Hepatocyte (in vitro differentiated cells): ENCODE results near the gene CHIT1. TPM values are rescaled to one million over a fixed set of nuclear protein-coding genes. Genes with fewer than 3 reads are reported as not detected.
"Not testable (repeated sequence)": the region's sequence is repeated elsewhere in the genome, so short reads cannot be mapped to it uniquely, and the experiment has no call there.

Source experiments
- DNase-seq: peaks from one replicate; pipeline ENCODE4 v3.0.0-alpha.2; 2016; ENCODE audit warnings: low spot score
- H2AFZ ChIP-seq: fragments of 200-600 bp; sonication (generic); 2 replicates; pipeline ENCODE4 v1.6.0; 2016; ENCODE audit warnings: antibody characterized with exemption, mild to moderate bottlenecking
- H3K27ac ChIP-seq: fragments of 200-600 bp; sonication (generic); 2 replicates; pipeline ENCODE4 v1.5.1; 2016; ENCODE audit warnings: mild to moderate bottlenecking
- H3K27me3 ChIP-seq: fragments of 200-600 bp; sonication (generic); 2 replicates; pipeline ENCODE4 v1.6.1; 2016
- H3K36me3 ChIP-seq: fragments of 200-600 bp; sonication (generic); replicated peaks from 2 replicates; pipeline ENCODE4 v1.5.1; 2016; ENCODE audit warnings: low read depth; ENCODE audit not compliant: insufficient read depth
- H3K4me1 ChIP-seq: fragments of 200-600 bp; sonication (generic); 2 replicates; pipeline ENCODE4 v1.5.1; 2016; ENCODE audit warnings: mild to moderate bottlenecking, moderate library complexity; ENCODE audit not compliant: insufficient read depth
- H3K4me2 ChIP-seq: fragments of 200-600 bp; sonication (generic); 2 replicates; pipeline ENCODE4 v1.6.0; 2016
- H3K4me3 ChIP-seq: fragments of 200-600 bp; sonication (generic); 2 replicates; pipeline ENCODE4 v1.5.1; 2016; ENCODE audit warnings: mild to moderate bottlenecking
- H3K79me2 ChIP-seq: fragments of 200-600 bp; sonication (generic); 2 replicates; pipeline ENCODE4 v1.6.0; 2017; ENCODE audit warnings: mild to moderate bottlenecking
- H3K9me2 ChIP-seq: fragments of 200-600 bp; sonication (generic); replicated peaks from 2 replicates; pipeline ENCODE4 v1.6.0; 2017; ENCODE audit warnings: mild to moderate bottlenecking; ENCODE audit not compliant: insufficient read depth
- H3K9me3 ChIP-seq: fragments of 200-600 bp; sonication (generic); 2 replicates; pipeline ENCODE4 v1.5.1; 2016; ENCODE audit warnings: low read depth, mild to moderate bottlenecking
- H4K20me1 ChIP-seq: fragments of 200-600 bp; sonication (generic); 2 replicates; pipeline ENCODE4 v1.6.0; 2016; ENCODE audit warnings: mild to moderate bottlenecking; ENCODE audit not compliant: insufficient read depth, poor library complexity, severe bottlenecking
- EZH2 ChIP-seq: fragments of 200-600 bp; sonication (generic); IDR thresholded peaks from 2 replicates; pipeline ENCODE4 v1.6.1; 2016; ENCODE audit warnings: antibody characterized with exemption, mild to moderate bottlenecking, borderline replicate concordance
- EZH2phosphoT487 ChIP-seq: fragments of 200-600 bp; sonication (generic); IDR thresholded peaks from one replicate; pipeline ENCODE4 v1.6.1; 2018; ENCODE audit warnings: antibody characterized with exemption, mild to moderate bottlenecking, low read depth, moderate library complexity; ENCODE audit not compliant: unreplicated experiment, severe bottlenecking
- WGBS: methylation state at CpG from one replicate; pipeline ENCODE4 v1.1.6; 2016; ENCODE audit warnings: low lambda C conversion rate; ENCODE audit errors: missing lambda C conversion rate; 5-methylcytosine and 5-hydroxymethylcytosine counted together
- polyA plus RNA-seq: library from polyadenylated mRNA; unstranded; fragments of >200 nt; fragmentation: Nextera tagmentation; extraction: Ambion mirVana; gene quantifications from 2 replicates; pipeline ENCODE4 v1.2.1, GENCODE V29; 2016
- total RNA-seq: library from RNA; depleted of rRNA; stranded (reverse); fragments of >200 nt; gene quantifications from 2 replicates; pipeline ENCODE4 v1.2.3, GENCODE V29; 2014
- TF ChIP-seq, protein P1 (sequence below): fragments of 200-600 bp; sonication (generic); IDR thresholded peaks from 2 replicates; pipeline ENCODE4 v1.5.1; 2016; ENCODE audit warnings: antibody characterized with exemption, mild to moderate bottlenecking; ENCODE audit not compliant: poor library complexity

The CHIT1 gene
- total and polyA plus RNA-seq, 2 experiments from 2014 or later, result 0.93 to 1.1 TPM

DNA sequence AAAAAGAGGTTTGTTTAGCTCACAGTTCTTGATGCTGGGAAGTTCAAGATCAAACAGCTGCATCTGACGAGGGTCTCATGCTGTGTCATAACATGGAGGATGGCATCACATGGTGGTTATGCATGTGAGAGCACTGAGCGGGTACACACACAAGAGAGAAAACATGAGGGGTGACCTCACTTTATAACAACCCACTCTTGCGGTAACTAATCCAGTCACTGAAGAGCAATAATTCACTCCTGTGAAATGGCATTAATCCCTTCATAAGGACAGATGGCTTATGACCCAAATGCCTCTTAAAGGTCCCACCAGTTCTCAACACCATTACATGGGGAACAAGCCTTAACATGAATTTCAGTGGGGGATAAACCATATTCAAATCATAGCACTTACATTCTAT lies 23.2 kb upstream of the CHIT1 start:
- Histone ChIP-seq H3K36me3 (no peaks in the 10 kb centered on the region), H3K9me2 (no peaks in the 10 kb centered on the region), H3K4me3 (no peak overlapping the region), H3K27ac (no peak overlapping the region), H4K20me1 (no peaks in the 10 kb centered on the region), H3K4me2 (no peak overlapping the region), H3K9me3 (no peaks in the 10 kb centered on the region), H2AFZ (no peak overlapping the region), H3K79me2 (no peaks in the 10 kb centered on the region), H3K4me1 (no peaks in the 10 kb centered on the region), H3K27me3 (no peaks in the 10 kb centered on the region)
- no peak for DNase-seq
- WGBS, result 82% methylated on average over 3 of the region's 3 CpGs
- TF ChIP-seq, protein P1, sequence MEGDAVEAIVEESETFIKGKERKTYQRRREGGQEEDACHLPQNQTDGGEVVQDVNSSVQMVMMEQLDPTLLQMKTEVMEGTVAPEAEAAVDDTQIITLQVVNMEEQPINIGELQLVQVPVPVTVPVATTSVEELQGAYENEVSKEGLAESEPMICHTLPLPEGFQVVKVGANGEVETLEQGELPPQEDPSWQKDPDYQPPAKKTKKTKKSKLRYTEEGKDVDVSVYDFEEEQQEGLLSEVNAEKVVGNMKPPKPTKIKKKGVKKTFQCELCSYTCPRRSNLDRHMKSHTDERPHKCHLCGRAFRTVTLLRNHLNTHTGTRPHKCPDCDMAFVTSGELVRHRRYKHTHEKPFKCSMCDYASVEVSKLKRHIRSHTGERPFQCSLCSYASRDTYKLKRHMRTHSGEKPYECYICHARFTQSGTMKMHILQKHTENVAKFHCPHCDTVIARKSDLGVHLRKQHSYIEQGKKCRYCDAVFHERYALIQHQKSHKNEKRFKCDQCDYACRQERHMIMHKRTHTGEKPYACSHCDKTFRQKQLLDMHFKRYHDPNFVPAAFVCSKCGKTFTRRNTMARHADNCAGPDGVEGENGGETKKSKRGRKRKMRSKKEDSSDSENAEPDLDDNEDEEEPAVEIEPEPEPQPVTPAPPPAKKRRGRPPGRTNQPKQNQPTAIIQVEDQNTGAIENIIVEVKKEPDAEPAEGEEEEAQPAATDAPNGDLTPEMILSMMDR, result no peak
- TF ChIP-seq EZH2phosphoT487 (no peak), EZH2 (no peak)

- Histone ChIP-seq H3K27me3 (no peaks in the 10 kb centered on the region), H3K9me3 (no peaks in the 10 kb centered on the region), H3K9me2 (no peaks in the 10 kb centered on the region), H3K4me2 (no peak overlapping the region), H4K20me1 (no peaks in the 10 kb centered on the region), H3K4me3 (no peak overlapping the region), H2AFZ (no peak overlapping the region), H3K27ac (no peak overlapping the region), H3K79me2 (no peaks in the 10 kb centered on the region), H3K36me3 (no peaks in the 10 kb centered on the region), H3K4me1 (no peaks in the 10 kb centered on the region)
- DNase-seq, result no peak
- WGBS, result 96% methylated on average over 2 of the region's 2 CpGs
- no peak for TF ChIP-seq EZH2phosphoT487
- TF ChIP-seq, protein P1, result no peak
- no peak for TF ChIP-seq EZH2
Measured at GRCh38 chr1:203251466-203251865, 22.0 kb upstream of the CHIT1 start.

DNA sequence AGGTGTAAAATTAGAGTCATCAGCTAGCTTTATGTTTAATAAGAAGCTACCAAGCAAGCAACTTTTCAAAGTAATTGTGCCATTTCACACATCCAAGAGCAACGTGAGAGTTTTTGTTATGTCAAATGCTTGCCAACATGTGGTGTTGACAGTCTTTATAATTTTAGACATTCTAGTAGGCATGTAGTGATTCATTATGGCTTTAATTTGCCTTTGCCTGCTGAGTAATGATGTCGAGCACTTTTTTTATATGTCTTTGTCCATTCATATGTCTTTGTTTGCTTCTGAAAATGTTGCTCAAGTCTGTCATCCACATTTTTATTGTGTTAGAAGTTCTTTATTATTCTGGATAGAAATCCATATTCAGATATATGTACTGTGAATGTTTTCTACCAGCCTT lies 21.4 kb upstream of the CHIT1 start:
- TF ChIP-seq, protein P1, result no peak
- no peak for TF ChIP-seq EZH2
- TF ChIP-seq EZH2phosphoT487, result no peak
- H3K4me2 ChIP-seq, result no peak overlapping the region
- 54% methylated on average over 2 of the region's 2 CpGs for WGBS

GRCh38 chr1:203244776-203245175 lies 15.3 kb upstream of the CHIT1 start:
- H3K27me3 ChIP-seq, result no peaks in the 10 kb centered on the region
- DNase-seq, result peak; percentile 32
- H3K9me2 ChIP-seq, result no peaks in the 10 kb centered on the region
- no peak overlapping the region for H3K4me2 ChIP-seq
- no peaks in the 10 kb centered on the region for H3K4me1 ChIP-seq
- WGBS, result 42% methylated on average over 4 of the region's 4 CpGs
- no peaks in the 10 kb centered on the region for H3K9me3 ChIP-seq
- H2AFZ ChIP-seq, result no peak overlapping the region
- no peak overlapping the region for H3K27ac ChIP-seq
- TF ChIP-seq, protein P1, result no peak
- TF ChIP-seq EZH2 (no peak), EZH2phosphoT487 (no peak)
- H4K20me1 ChIP-seq, result no peaks in the 10 kb centered on the region
- H3K79me2 ChIP-seq, result no peaks in the 10 kb centered on the region
- H3K4me3 ChIP-seq, result no peak overlapping the region
- H3K36me3 ChIP-seq, result no peaks in the 10 kb centered on the region

More for the DNA sequence above, 21.4 kb upstream of the CHIT1 start:
- Histone ChIP-seq H3K9me2 (no peaks in the 10 kb centered on the region), H3K36me3 (no peaks in the 10 kb centered on the region), H3K27me3 (no peaks in the 10 kb centered on the region), H4K20me1 (no peaks in the 10 kb centered on the region), H3K27ac (no peak overlapping the region), H3K4me1 (no peaks in the 10 kb centered on the region), H2AFZ (no peak overlapping the region), H3K9me3 (no peaks in the 10 kb centered on the region), H3K4me3 (no peak overlapping the region), H3K79me2 (no peaks in the 10 kb centered on the region)
- DNase-seq, result no peak

DNA sequence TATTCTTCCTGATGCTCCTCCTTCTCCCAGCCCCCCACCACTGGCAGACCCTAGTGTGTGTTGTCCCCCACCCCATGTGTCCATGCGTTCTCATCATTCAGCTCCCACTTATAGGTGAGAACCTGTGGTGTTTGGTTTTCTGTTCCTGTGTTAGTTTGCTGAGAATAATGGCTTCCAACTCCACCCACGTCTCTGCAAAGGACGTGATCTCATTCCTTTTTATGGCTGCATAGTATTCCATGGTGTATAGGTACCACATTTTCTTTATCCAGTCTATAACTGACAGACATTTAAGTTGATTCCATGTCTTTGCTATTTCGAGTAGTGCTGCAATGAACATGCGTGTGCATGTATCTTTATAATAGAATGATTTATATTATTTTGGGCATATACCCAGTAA lies 12.2 kb upstream of the CHIT1 start:
- H3K4me1 ChIP-seq, DNase-seq: not testable (repeated sequence)
- 83% methylated on average over 5 of the region's 5 CpGs for WGBS

More for the DNA sequence above, 12.2 kb upstream of the CHIT1 start:
- H3K9me3 ChIP-seq, H3K79me2 ChIP-seq, H3K4me3 ChIP-seq, H3K27me3 ChIP-seq, H3K36me3 ChIP-seq, H4K20me1 ChIP-seq, H3K27ac ChIP-seq, H2AFZ ChIP-seq, H3K4me2 ChIP-seq, H3K9me2 ChIP-seq: not testable (repeated sequence)
